K562 (cell line): ENCODE measurements around the gene KCNH2. TPM values are rescaled to one million over a fixed set of nuclear protein-coding genes. Genes with fewer than 3 reads are reported as not detected.

ENCODE experiments used
- ATAC-seq: fragments of 200-7000 bp; cut with Tn5 transposase; 3 replicates; pipeline ENCODE4 v1.9.1; 2020; ENCODE audit warnings: moderate library complexity
- BruUV-seq: library from RNA; stranded (reverse); fragments of 400-500 nt; replicated peaks from 2 replicates; lab custom pipeline; 2021; lab: Mats Ljungman, UMichigan
- CTCF ChIA-PET: fragments of 300-600 bp; formaldehyde crosslinking; extraction: SDS; loops from one replicate; lab custom pipeline; 2021; ENCODE audit warnings: low intra/inter-chr PET ratio; lab: Yijun Ruan, JAX
- POLR2A ChIA-PET: fragments of 300-600, 350-650 bp; sonication (Branson Sonifier 250); formaldehyde crosslinking; extraction: SDS; loops from one replicate; lab custom pipeline; 2021; ENCODE audit warnings: antibody characterized with exemption, inconsistent platforms; lab: Yijun Ruan, JAX
- DNase-seq, 4 experiments: peaks; one replicate each; pipeline versions ENCODE4 v3.0.0 to v3.0.0-alpha.2; 2011 to 2018; ENCODE audit warnings: low spot score in 3 of 4, mixed read lengths in 3 of 4; ENCODE audit errors: extremely low read depth in 1 of 4
- FAIRE-seq: peaks from 2 replicates; lab custom pipeline; 2011; peaks lifted over from hg19 to GRCh38; lab: Jason Lieb, UNC
- H2AFZ ChIP-seq: 2 replicates; pipeline ENCODE4 v1.6.0; 2011; ENCODE audit warnings: low read depth, low read length, control low read depth, inconsistent platforms
- H3K27ac ChIP-seq: fragments of 200-600 bp; 3 replicates; pipeline ENCODE4 v1.8.0; 2011; ENCODE audit warnings: low read depth, mild to moderate bottlenecking, control low read depth, inconsistent platforms, low read length, moderate library complexity, mixed read lengths; ENCODE audit errors: extremely low read depth
- H3K27me3 ChIP-seq, 2 experiments: fragments of 300-600 bp in 1 of 2; 2 replicates in 1 of 2; 3 replicates in 1 of 2; pipeline versions ENCODE4 v1.6.0 to v1.8.0; 2011; ENCODE audit warnings: inconsistent platforms in 2 of 2, low read length in 2 of 2, mild to moderate bottlenecking in 1 of 2, mixed read lengths in 1 of 2, moderate library complexity in 1 of 2; ENCODE audit not compliant: control insufficient read depth in 2 of 2, insufficient read depth in 2 of 2
- H3K36me3 ChIP-seq: fragments of 300-600 bp; 3 replicates; pipeline ENCODE4 v1.8.0; 2011; ENCODE audit warnings: mild to moderate bottlenecking, low read length, inconsistent platforms; ENCODE audit not compliant: control insufficient read depth, insufficient read depth
- H3K4me1 ChIP-seq, 2 experiments: fragments of 200-600 bp in 1 of 2; replicated peaks in 1 of 2; 2 replicates in 1 of 2; 3 replicates in 1 of 2; pipeline versions ENCODE4 v1.5.1 to v1.8.0; 2011; ENCODE audit warnings: inconsistent platforms in 2 of 2, low read length in 2 of 2, mild to moderate bottlenecking in 1 of 2, mixed read lengths in 1 of 2, moderate library complexity in 1 of 2; ENCODE audit not compliant: control insufficient read depth in 2 of 2, insufficient read depth in 2 of 2
- H3K4me2 ChIP-seq: 2 replicates; pipeline ENCODE4 v1.6.1; 2011; ENCODE audit warnings: low read length, control low read depth, inconsistent platforms, mixed read lengths; ENCODE audit not compliant: insufficient read depth
- H3K4me3 ChIP-seq: fragments of 200-600 bp; sonication (generic), shearing (Covaris generic); 2 replicates; pipeline ENCODE4 v1.5.1; 2016; ENCODE audit warnings: control low read depth, inconsistent platforms
- H3K79me2 ChIP-seq: fragments of 200-600 bp; 3 replicates; pipeline ENCODE4 v1.8.0; 2011; ENCODE audit warnings: low read length, inconsistent platforms; ENCODE audit not compliant: control insufficient read depth, insufficient read depth
- H3K9ac ChIP-seq, 2 experiments: 2 replicates each; pipeline versions ENCODE4 v1.6.0 to v1.6.1; 2011; ENCODE audit warnings: low read depth in 2 of 2, low read length in 2 of 2, control low read depth in 1 of 2, inconsistent platforms in 1 of 2, mild to moderate bottlenecking in 1 of 2, mixed read lengths in 1 of 2; ENCODE audit not compliant: insufficient read depth in 1 of 2
- H3K9me1 ChIP-seq: one replicate; pipeline ENCODE4 v1.6.0; 2011; ENCODE audit warnings: inconsistent platforms, mild to moderate bottlenecking, low read length, moderate library complexity; ENCODE audit not compliant: control insufficient read depth, insufficient read depth
- H3K9me3 ChIP-seq: replicated peaks from 2 replicates; pipeline ENCODE4 v1.5.1; 2011; ENCODE audit warnings: low read depth, low read length, inconsistent platforms; ENCODE audit not compliant: control insufficient read depth, insufficient read depth
- H4K20me1 ChIP-seq: replicated peaks from 2 replicates; pipeline ENCODE4 v1.6.1; 2011; ENCODE audit warnings: low read length, inconsistent platforms, mixed read lengths; ENCODE audit not compliant: control insufficient read depth, insufficient read depth
- ARID1B ChIP-seq: fragments of 450-650 bp; IDR thresholded peaks from 2 replicates; pipeline ENCODE4 v1.6.1; 2016; ENCODE audit warnings: antibody characterized with exemption, mild to moderate bottlenecking, inconsistent platforms
- CTBP1 ChIP-seq: fragments of 450-650 bp; IDR thresholded peaks from 2 replicates; pipeline ENCODE4 v1.6.1; 2016; ENCODE audit warnings: borderline replicate concordance
- ESRRA ChIP-seq: fragments of 450-650 bp; IDR thresholded peaks from 2 replicates; pipeline ENCODE4 v1.6.1; 2014; ENCODE audit warnings: low read depth, mild to moderate bottlenecking, moderate library complexity, borderline replicate concordance
- GATA2 ChIP-seq: sonication (generic); formaldehyde crosslinking; IDR thresholded peaks from 2 replicates; pipeline ENCODE4 v1.4.0; 2020; ENCODE audit warnings: mild to moderate bottlenecking, missing genetic modification reagents
- SPI1 ChIP-seq: IDR thresholded peaks from 2 replicates; pipeline ENCODE4 v1.6.1; 2011; ENCODE audit warnings: low read depth, low read length, control low read depth, borderline replicate concordance
- STAG1 ChIP-seq: sonication (generic); formaldehyde crosslinking; IDR thresholded peaks from 2 replicates; pipeline ENCODE4 v1.5.0; 2020; ENCODE audit warnings: missing genetic modification reagents, borderline replicate concordance
- TEAD4 ChIP-seq, 2 experiments: sonication (generic) in 1 of 2; formaldehyde crosslinking in 1 of 2; IDR thresholded peaks; 2 replicates each; pipeline versions ENCODE4 v1.6.1 to v1.8.0; 2012 to 2022; ENCODE audit warnings: borderline replicate concordance in 1 of 2, inconsistent platforms in 1 of 2, low read length in 1 of 2, mild to moderate bottlenecking in 1 of 2, missing genetic modification reagents in 1 of 2
- ZNF408 ChIP-seq: fragments of 250-450 bp; sonication (Bioruptor Pico); IDR thresholded peaks from 2 replicates; pipeline ENCODE4 v1.4.0; 2020; ENCODE audit warnings: low read depth, mild to moderate bottlenecking, moderate library complexity
- in situ Hi-C: fragments of 300-500 bp; cut with MboI; formaldehyde crosslinking; loops from 4 replicates; pipeline ENCODE4 v1.15.0; 2018; ENCODE audit warnings: inconsistent platforms, mixed read lengths
- intact Hi-C: fragments of 100-400 bp; cut with micrococcal nuclease; formaldehyde crosslinking; loops from 2 replicates; pipeline ENCODE4 v1.14.2; 2022
- polyA plus RNA-seq, 8 experiments: library from polyadenylated mRNA; depleted of rRNA in 4 of 8; stranded (reverse) in 5 of 8; unstranded in 3 of 8; fragments of >200 nt; fragmentation: Nextera tagmentation in 2 of 8; fragmentation: Illumina TruSeq in 1 of 8; extraction: Ambion mirVana in 2 of 8; extraction: Trizol in 1 of 8; gene quantifications; 2 replicates each; pipeline versions ENCODE4 v1.2.1 to v1.2.3, GENCODE V29; 2011 to 2014; ENCODE audit warnings: inconsistent platforms in 1 of 8, missing spikeins in 1 of 8
- total RNA-seq, 7 experiments: library from RNA; depleted of rRNA in 6 of 7; stranded (reverse); fragments of >200 nt in 6 of 7; fragmentation: Illumina TruSeq in 2 of 7; extraction: Trizol in 2 of 7; gene quantifications; 2 replicates each; pipeline versions ENCODE4 v1.2.1 to v1.2.3, GENCODE V29; 2011 to 2021; ENCODE audit warnings: low replicate concordance in 1 of 7
- TF ChIP-seq, protein P1 (sequence below): fragments of 450-650 bp; IDR thresholded peaks from 2 replicates; pipeline ENCODE4 v1.6.1; 2016
- TF ChIP-seq, protein P2 (sequence below): IDR thresholded peaks from 2 replicates; pipeline ENCODE4 v1.6.1; 2016; ENCODE audit warnings: missing genetic modification characterization, missing compliant biosample characterization

KCNH2 gene
- total and polyA plus RNA-seq, 9 of the 15 experiments (the other 6 are each of a cell fraction or from before 2014, with no cell fraction given) = 18.1 to 368 (median 218) TPM

DNA sequence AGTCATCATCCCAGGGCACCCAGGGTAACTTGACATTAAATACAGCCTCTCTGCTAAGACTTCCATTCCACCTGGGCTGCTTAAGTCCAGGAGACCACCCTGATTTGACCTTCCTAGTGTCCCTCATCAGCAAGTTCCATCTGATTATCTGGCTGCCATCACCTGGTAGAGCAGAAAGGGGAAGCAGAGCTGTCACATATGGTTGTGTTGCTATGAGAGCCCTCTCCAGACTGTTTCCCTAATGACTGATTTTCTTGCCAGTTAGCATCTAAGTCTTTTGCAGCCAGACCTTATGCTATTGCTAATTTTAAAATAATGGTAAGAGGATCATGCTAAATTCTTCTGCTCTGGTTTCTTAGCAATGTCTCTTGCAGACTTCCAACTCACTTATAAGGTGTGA is 38.7 kb downstream of the KCNH2 start:
- Histone ChIP-seq H3K4me2 (no peak overlapping the region), H3K79me2 (no peaks in the 10 kb centered on the region), H2AFZ (no peak overlapping the region), H4K20me1 (0 out of 2 replicates have a peak, but pooled peaks cover 2% of the 10 kb centered on the region), H3K4me3 (no peak overlapping the region), H3K9me1 (no peaks in the 10 kb centered on the region), H3K4me1 (peaks cover 12 to 37% of the 10 kb centered on the region in 2 experiments; a peak in 4 of 5 replicates), H3K9ac (peak overlapping the region in 1 of 2 experiments; percentile 21; a peak in 1 of 4 replicates), H3K9me3 (no peaks in the 10 kb centered on the region), H3K27ac (no peak overlapping the region)
- in situ Hi-C loops (no loop called here), intact Hi-C loops (no loop called here)
- no TSS peak for BruUV-seq
- ChIA-PET POLR2A (interaction anchor here (1.1 to 4.2 kb wide), 7 partner anchors 8 to 24 kb away, joined by 3 to 18 read pairs (median 4); no protein-coding TSS in a partner anchor), CTCF (no interaction called here)
- FAIRE-seq (peak; percentile 19), ATAC-seq (no peak)
- TF ChIP-seq STAG1 (CRISPR knock-in tag) (no peak), SPI1 (peak; percentile 30; the same call in 1 of the 2 replicates), TEAD4 (IDR thresholded peaks at IDR 0.05; ENCODE audit: low read length) (peak; percentile 47; the same call in 1 of the 2 replicates), TEAD4 (CRISPR knock-in tag; IDR thresholded peaks at IDR 0.05; ENCODE audit: borderline replicate concordance) (0 out of 2 replicates have a peak, but pooled peaks have one; percentile 44), ARID1B (0 out of 2 replicates have a peak, but pooled peaks have one; percentile 7), GATA2 (CRISPR knock-in tag) (0 out of 2 replicates have a peak, but pooled peaks have one; percentile 26), ESRRA (peak; percentile 72), CTBP1 (0 out of 2 replicates have a peak, but pooled peaks have one; percentile 43), ZNF408 (CRISPR knock-in tag) (no peak)
- TF ChIP-seq, protein P1, sequence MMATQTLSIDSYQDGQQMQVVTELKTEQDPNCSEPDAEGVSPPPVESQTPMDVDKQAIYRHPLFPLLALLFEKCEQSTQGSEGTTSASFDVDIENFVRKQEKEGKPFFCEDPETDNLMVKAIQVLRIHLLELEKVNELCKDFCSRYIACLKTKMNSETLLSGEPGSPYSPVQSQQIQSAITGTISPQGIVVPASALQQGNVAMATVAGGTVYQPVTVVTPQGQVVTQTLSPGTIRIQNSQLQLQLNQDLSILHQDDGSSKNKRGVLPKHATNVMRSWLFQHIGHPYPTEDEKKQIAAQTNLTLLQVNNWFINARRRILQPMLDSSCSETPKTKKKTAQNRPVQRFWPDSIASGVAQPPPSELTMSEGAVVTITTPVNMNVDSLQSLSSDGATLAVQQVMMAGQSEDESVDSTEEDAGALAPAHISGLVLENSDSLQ = peak; percentile 53
- TF ChIP-seq, protein P2, sequence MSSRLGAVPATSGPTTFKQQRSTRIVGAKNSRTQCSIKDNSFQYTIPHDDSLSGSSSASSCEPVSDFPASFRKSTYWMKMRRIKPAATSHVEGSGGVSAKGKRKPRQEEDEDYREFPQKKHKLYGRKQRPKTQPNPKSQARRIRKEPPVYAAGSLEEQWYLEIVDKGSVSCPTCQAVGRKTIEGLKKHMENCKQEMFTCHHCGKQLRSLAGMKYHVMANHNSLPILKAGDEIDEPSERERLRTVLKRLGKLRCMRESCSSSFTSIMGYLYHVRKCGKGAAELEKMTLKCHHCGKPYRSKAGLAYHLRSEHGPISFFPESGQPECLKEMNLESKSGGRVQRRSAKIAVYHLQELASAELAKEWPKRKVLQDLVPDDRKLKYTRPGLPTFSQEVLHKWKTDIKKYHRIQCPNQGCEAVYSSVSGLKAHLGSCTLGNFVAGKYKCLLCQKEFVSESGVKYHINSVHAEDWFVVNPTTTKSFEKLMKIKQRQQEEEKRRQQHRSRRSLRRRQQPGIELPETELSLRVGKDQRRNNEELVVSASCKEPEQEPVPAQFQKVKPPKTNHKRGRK (tag) = no peak
- TF ChIP-seq, all 486 proteins: peak for 7
- Histone ChIP-seq H3K27me3 (no peaks in the 10 kb centered on the region), H3K36me3 (peaks cover 6% of the 10 kb centered on the region; the same call in 2 of the 3 replicates)
- no peak for DNase-seq
